CD4-positive, alpha-beta memory T cell (primary cell): ENCODE data around the gene EHD4. TPM values are rescaled to one million over a fixed set of nuclear protein-coding genes. Genes with fewer than 3 reads are reported as not detected.

Experiments
- CTCF ChIA-PET: fragments of 350-600 bp; sonication (Branson Sonifier 250); formaldehyde crosslinking; loops from one replicate; lab custom pipeline; 2021; ENCODE audit warnings: inconsistent platforms; ENCODE audit not compliant: partially characterized antibody; lab: Charles Lee
- POLR2A ChIA-PET: fragments of 350-600 bp; sonication (Branson Sonifier 250); formaldehyde crosslinking; loops from one replicate; lab custom pipeline; 2021; ENCODE audit not compliant: partially characterized antibody; lab: Charles Lee
- DNase-seq, 5 donors: peaks; one replicate each; pipeline versions ENCODE4 v3.0.0 to v3.0.0-alpha.2; 2020 to 2022; ENCODE audit warnings: mixed read lengths in 1 of 5
- H3K27ac ChIP-seq: one replicate; pipeline ENCODE4 v1.7.0; 2013; ENCODE audit warnings: low read depth, low read length
- H3K27me3 ChIP-seq: 2 replicates; pipeline ENCODE4 v1.7.0; 2013; ENCODE audit warnings: mild to moderate bottlenecking, low read length, moderate library complexity; ENCODE audit not compliant: insufficient read depth
- H3K36me3 ChIP-seq: 2 replicates; pipeline ENCODE4 v1.7.0; 2013; ENCODE audit warnings: mild to moderate bottlenecking, low read length, moderate library complexity; ENCODE audit not compliant: insufficient read depth
- H3K4me1 ChIP-seq: 2 replicates; pipeline ENCODE4 v1.7.0; 2013; ENCODE audit warnings: mild to moderate bottlenecking, low read length, moderate library complexity; ENCODE audit not compliant: insufficient read depth
- H3K4me3 ChIP-seq, 2 donors: one replicate each; pipeline ENCODE4 v1.7.0; 2013; ENCODE audit warnings: low read length in 2 of 2, mild to moderate bottlenecking in 1 of 2
- H3K9me3 ChIP-seq, 2 donors: one replicate each; pipeline ENCODE4 v1.7.0; 2013; ENCODE audit warnings: low read length in 2 of 2, control low read depth in 1 of 2; ENCODE audit not compliant: control insufficient read depth in 1 of 2
- H3K27ac Mint-ChIP-seq, 7 donors: one replicate each; pipeline ENCODE4 v1.8.0; 2020 to 2021; ENCODE audit warnings: mixed read lengths in 7 of 7, mild to moderate bottlenecking in 6 of 7, inconsistent platforms in 3 of 7, moderate library complexity in 3 of 7
- H3K27me3 Mint-ChIP-seq, 2 donors: one replicate each; pipeline ENCODE4 v1.8.0; 2020 to 2021; ENCODE audit warnings: mixed read lengths in 2 of 2
- H3K36me3 Mint-ChIP-seq, 2 donors: one replicate each; pipeline ENCODE4 v1.8.0; 2020 to 2021; ENCODE audit warnings: mixed read lengths in 2 of 2, inconsistent platforms in 1 of 2, mild to moderate bottlenecking in 1 of 2
- H3K4me1 Mint-ChIP-seq, 4 donors: one replicate each; pipeline ENCODE4 v1.8.0; 2020 to 2021; ENCODE audit warnings: mixed read lengths in 4 of 4, mild to moderate bottlenecking in 1 of 4
- H3K4me3 Mint-ChIP-seq, 8 donors: one replicate each; pipeline ENCODE4 v1.8.0; 2020 to 2021; ENCODE audit warnings: mixed read lengths in 8 of 8, mild to moderate bottlenecking in 7 of 8, moderate library complexity in 6 of 8, inconsistent platforms in 3 of 8
- H3K9me3 Mint-ChIP-seq, 8 donors: one replicate each; pipeline ENCODE4 v1.8.0; 2020 to 2021; ENCODE audit warnings: mixed read lengths in 8 of 8, mild to moderate bottlenecking in 5 of 8, inconsistent platforms in 3 of 8, moderate library complexity in 1 of 8
- intact Hi-C: fragments of 100-400 bp; cut with micrococcal nuclease; formaldehyde crosslinking; loops from one replicate; pipeline ENCODE4 v1.15.1; 2023
- polyA plus RNA-seq, 2 donors: library from polyadenylated mRNA; unstranded; fragments of 300-500 nt; fragmentation: Illumina TruSeq; gene quantifications; one replicate each; pipeline ENCODE4 v1.2.3, GENCODE V29; 2021
- total RNA-seq, 2 experiments: library from RNA; stranded (reverse); gene quantifications; one replicate each; pipeline ENCODE4 v1.2.3, GENCODE V29; 2021

Gene EHD4
- total and polyA plus RNA-seq, 4 experiments from 2014 or later, result 13.9 to 16.4 (median 15.4) TPM

DNA sequence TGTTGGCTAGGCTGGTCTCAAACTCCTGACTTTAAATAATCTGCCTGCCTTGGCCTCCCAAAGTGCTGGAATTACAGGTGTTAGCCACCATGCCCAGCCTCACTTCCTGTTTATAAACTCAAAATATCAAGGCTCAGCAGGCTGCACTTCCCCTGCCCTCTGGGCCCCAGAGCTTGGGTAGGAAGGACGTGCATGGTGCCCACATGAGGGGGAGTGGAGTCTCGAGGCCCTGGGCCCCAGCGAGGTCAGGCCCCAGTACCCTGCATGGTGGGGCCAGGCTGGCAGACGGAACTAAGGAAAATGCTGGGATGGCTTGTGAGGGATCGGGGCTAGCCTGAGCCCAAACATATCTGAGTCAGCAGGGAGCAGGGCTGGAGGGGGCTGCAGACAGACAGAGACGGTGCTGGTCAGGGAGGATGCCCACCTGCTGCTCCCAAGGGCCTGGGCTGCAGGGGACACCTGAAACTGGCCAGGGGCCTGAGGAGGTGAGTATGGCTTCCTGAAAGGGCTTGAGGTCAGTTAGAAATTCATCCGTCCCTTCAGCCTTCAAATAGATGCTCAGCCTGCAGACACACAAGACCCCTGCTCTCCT lies 83.6 kb downstream of the EHD4 start:
- H3K27ac Mint-ChIP-seq, result peak overlapping the region in 5 of 7 donors; percentile 57 to 91 (median 80)
- no peak overlapping the region for H3K4me3 ChIP-seq
- no peak overlapping the region for H3K27ac ChIP-seq
- POLR2A ChIA-PET, result no interaction called here
- H3K9me3 ChIP-seq, result no peaks in the 10 kb centered on the region
- H3K36me3 ChIP-seq, result no peaks in the 10 kb centered on the region
- H3K36me3 Mint-ChIP-seq, result no peaks in the 10 kb centered on the region
- intact Hi-C loops, result no loop called here
- peak overlapping the region in 1 of 8 donors; percentile 38 for H3K4me3 Mint-ChIP-seq
- DNase-seq, result no peak
- peaks cover 35% of the 10 kb centered on the region for H3K4me1 ChIP-seq
- peaks cover 0 to 1% (median 0%) of the 10 kb centered on the region in 8 donors for H3K9me3 Mint-ChIP-seq
- H3K27me3 ChIP-seq, result no peaks in the 10 kb centered on the region
- H3K27me3 Mint-ChIP-seq, result no peaks in the 10 kb centered on the region
- CTCF ChIA-PET, result no interaction called here
- peaks cover 16 to 54% (median 32%) of the 10 kb centered on the region in 4 donors for H3K4me1 Mint-ChIP-seq

DNA sequence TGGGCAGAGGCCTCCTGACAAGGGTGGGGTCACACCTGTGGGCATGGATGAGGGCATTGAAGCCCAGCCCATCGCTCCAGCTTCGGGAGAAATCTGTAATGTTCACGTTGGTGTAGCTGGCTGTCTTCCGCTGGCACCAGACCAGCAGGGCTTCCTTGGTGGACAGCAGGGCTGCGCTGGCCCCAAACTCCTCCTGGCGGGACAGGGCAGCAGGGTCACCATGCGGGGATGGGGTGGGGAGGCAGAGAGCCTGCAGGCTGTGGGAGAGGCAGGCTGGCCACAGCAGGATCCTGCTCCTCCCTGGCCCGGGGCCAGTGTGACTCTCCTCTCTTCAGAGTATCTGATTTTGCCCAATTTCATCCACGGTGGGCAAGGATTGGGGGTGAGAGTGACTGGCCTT lies 84.5 kb downstream of the EHD4 start:
- H3K27me3 ChIP-seq, result no peaks in the 10 kb centered on the region
- Mint-ChIP-seq H3K4me1 (peaks cover 13 to 45% (median 28%) of the 10 kb centered on the region in 4 donors), H3K9me3 (peaks cover 0 to 1% (median 0%) of the 10 kb centered on the region in 8 donors), H3K36me3 (no peaks in the 10 kb centered on the region), H3K27me3 (no peaks in the 10 kb centered on the region), H3K4me3 (no peak overlapping the region), H3K27ac (peak overlapping the region in 1 of 7 donors; percentile 55)
- CTCF ChIA-PET, result interaction anchor here (2.0 kb wide), 1 partner anchor 17 kb away, joined by 6 read pairs; no protein-coding TSS in a partner anchor
- peaks cover 26% of the 10 kb centered on the region for H3K4me1 ChIP-seq
- DNase-seq, result no peak
- POLR2A ChIA-PET, result interaction anchor here (0.8 kb wide), 1 partner anchor 36 kb away, joined by 3 read pairs; no protein-coding TSS in a partner anchor
- H3K9me3 ChIP-seq, result no peaks in the 10 kb centered on the region
- intact Hi-C loops, result no loop called here
- H3K27ac ChIP-seq, result no peak overlapping the region
- H3K36me3 ChIP-seq, result no peaks in the 10 kb centered on the region
- no peak overlapping the region for H3K4me3 ChIP-seq

DNA sequence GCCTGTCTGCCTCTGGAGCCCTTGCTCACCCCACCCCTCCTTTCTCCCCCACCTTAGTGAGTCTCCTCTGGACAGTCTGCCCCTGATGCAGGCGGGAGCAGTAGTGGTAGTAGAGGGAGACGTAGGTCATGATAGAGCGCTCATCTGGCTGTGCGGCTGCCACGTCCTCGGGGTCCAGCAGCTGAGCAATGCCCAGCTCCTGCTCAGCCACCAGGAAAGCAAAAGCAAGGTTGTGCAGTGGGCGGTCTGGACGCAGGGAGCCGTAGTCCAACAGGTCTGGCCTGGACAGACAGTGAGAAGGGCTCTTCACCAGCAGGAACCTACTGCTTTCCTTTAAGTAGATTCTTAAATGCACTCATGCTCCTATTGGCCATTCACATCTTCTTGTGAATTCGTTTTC lies 85.2 kb downstream of the EHD4 start:
- peaks cover 19% of the 10 kb centered on the region for H3K4me1 ChIP-seq
- no peak overlapping the region for H3K27ac ChIP-seq
- H3K36me3 Mint-ChIP-seq, result no peaks in the 10 kb centered on the region
- no peak for DNase-seq
- H3K27ac Mint-ChIP-seq, result peak overlapping the region in 3 of 7 donors; percentile 35 to 68 (median 57)
- ChIA-PET POLR2A (interaction anchor here (0.8 to 2.2 kb wide), 2 partner anchors 8 to 35 kb away, joined by 3 to 10 read pairs; no protein-coding TSS in a partner anchor), CTCF (interaction anchor here (2.0 kb wide), 1 partner anchor 18 kb away, joined by 6 read pairs; no protein-coding TSS in a partner anchor)
- no peaks in the 10 kb centered on the region for H3K36me3 ChIP-seq
- intact Hi-C loops, result no loop called here
- peak overlapping the region in 1 of 8 donors; percentile 54 for H3K4me3 Mint-ChIP-seq
- no peaks in the 10 kb centered on the region for H3K27me3 ChIP-seq
- H3K9me3 ChIP-seq, result no peaks in the 10 kb centered on the region
- no peak overlapping the region for H3K4me3 ChIP-seq
- no peaks in the 10 kb centered on the region for H3K9me3 Mint-ChIP-seq
- H3K4me1 Mint-ChIP-seq, result peaks cover 10 to 38% (median 25%) of the 10 kb centered on the region in 4 donors
- no peaks in the 10 kb centered on the region for H3K27me3 Mint-ChIP-seq

DNA sequence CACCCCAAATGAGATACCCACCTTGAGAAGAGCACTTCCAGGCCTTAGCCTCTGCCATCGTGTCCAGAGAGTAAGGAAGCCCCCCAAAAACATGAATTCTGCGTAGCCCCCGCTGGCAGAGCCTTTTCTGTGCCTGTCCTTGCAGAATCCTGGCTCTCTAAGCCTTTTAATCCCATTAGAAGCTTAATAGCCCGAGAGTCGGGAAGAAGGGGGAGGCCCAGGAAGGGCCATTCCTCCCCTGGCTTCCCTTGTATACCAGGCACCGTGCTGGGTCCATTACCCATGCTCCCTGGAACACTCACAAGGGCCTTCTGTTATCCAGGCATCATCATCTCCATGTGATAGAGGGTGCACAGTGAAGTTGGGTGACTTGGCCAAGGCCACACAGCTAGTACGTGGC lies 85.6 kb downstream of the EHD4 start:
- Histone ChIP-seq H3K4me1 (peaks cover 14% of the 10 kb centered on the region), H3K9me3 (no peaks in the 10 kb centered on the region), H3K36me3 (no peaks in the 10 kb centered on the region), H3K27ac (no peak overlapping the region), H3K4me3 (no peak overlapping the region), H3K27me3 (no peaks in the 10 kb centered on the region)
- no peak overlapping the region for H3K4me3 Mint-ChIP-seq
- no peak overlapping the region for H3K27ac Mint-ChIP-seq
- no peaks in the 10 kb centered on the region for H3K9me3 Mint-ChIP-seq
- H3K4me1 Mint-ChIP-seq, result peaks cover 10 to 34% (median 25%) of the 10 kb centered on the region in 4 donors
- intact Hi-C loops, result no loop called here
- no peaks in the 10 kb centered on the region for H3K27me3 Mint-ChIP-seq
- CTCF ChIA-PET, result interaction anchor here (0.9 to 2.0 kb wide), 3 partner anchors 8 to 114 kb away, joined by 3 to 6 read pairs (median 3); no protein-coding TSS in a partner anchor
- no peak for DNase-seq
- no peaks in the 10 kb centered on the region for H3K36me3 Mint-ChIP-seq
- POLR2A ChIA-PET, result interaction anchor here (0.6 to 2.2 kb wide), 3 partner anchors 9 to 112 kb away, joined by 3 to 10 read pairs (median 4); partner anchors contain the start of gene MAPKBP1

DNA sequence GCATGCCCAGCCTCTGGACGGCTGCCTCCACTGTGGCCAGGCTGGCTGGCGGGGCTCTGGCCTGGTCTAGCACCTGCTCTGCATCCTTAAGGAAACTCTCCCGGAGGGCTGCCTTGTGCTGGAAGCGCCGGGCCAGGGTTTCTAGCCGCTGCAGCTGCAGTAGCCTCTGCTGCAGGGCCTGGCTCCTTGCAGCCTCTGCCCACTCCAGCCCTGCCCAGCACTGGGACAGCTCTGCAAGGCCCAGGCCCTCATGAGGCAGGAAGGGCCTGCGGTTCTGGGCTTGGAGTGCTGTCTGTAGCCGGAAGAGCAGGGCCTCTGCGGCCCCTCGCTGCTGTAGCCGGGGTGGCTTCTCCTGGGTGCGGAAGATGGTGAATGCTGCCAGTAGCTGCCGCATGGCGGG lies 86.5 kb downstream of the EHD4 start:
- H3K4me1 ChIP-seq, result peaks cover 18% of the 10 kb centered on the region
- ChIA-PET CTCF (interaction anchor here (0.9 to 1.1 kb wide), 3 partner anchors 9 to 113 kb away, joined by 3 read pairs; no protein-coding TSS in a partner anchor), POLR2A (interaction anchor here (0.6 to 2.2 kb wide), 3 partner anchors 10 to 111 kb away, joined by 3 to 10 read pairs (median 4); partner anchors contain the start of gene MAPKBP1)
- no peak for DNase-seq
- no peak overlapping the region for H3K27ac ChIP-seq
- intact Hi-C loops, result no loop called here
- no peak overlapping the region for H3K4me3 ChIP-seq
- H3K9me3 Mint-ChIP-seq, result no peaks in the 10 kb centered on the region
- H3K4me1 Mint-ChIP-seq, result peaks cover 10 to 41% (median 26%) of the 10 kb centered on the region in 4 donors
- H3K36me3 Mint-ChIP-seq, result no peaks in the 10 kb centered on the region
- H3K27me3 Mint-ChIP-seq, result peaks cover 0 to 5% of the 10 kb centered on the region in 2 donors
- H3K9me3 ChIP-seq, result no peaks in the 10 kb centered on the region
- no peaks in the 10 kb centered on the region for H3K36me3 ChIP-seq
- no peaks in the 10 kb centered on the region for H3K27me3 ChIP-seq
- no peak overlapping the region for H3K4me3 Mint-ChIP-seq
- no peak overlapping the region for H3K27ac Mint-ChIP-seq

DNA sequence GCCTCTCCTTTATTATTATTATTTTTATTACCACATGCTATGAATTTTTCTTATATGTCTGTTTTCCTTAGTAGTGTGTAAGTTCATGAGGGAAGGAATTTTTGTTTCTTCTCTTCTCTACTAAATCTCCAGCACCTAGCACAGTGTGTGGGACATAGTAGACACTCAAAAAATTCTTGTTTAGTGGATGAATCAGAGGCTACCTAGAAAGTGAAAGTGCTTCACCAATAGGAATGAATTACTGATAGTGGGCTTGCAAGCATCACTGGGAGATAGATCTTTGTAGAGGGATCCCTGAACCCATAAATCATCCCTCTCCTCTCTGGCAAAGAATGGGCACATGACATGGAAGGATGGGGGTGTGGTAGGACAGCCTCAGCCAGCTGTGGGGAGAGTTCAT lies 87.0 kb downstream of the EHD4 start:
- H3K27ac ChIP-seq, result no peak overlapping the region
- ChIA-PET POLR2A (interaction anchor here (2.2 kb wide), 1 partner anchor 10 kb away, joined by 10 read pairs; no protein-coding TSS in a partner anchor), CTCF (interaction anchor here (1.1 kb wide), 1 partner anchor 19 kb away, joined by 3 read pairs; no protein-coding TSS in a partner anchor)
- H3K9me3 ChIP-seq, result no peaks in the 10 kb centered on the region
- no peaks in the 10 kb centered on the region for H3K36me3 ChIP-seq
- H3K4me3 ChIP-seq, result no peak overlapping the region
- peaks cover 18% of the 10 kb centered on the region for H3K4me1 ChIP-seq
- DNase-seq, result no peak
- H3K27ac Mint-ChIP-seq, result peak overlapping the region in 1 of 7 donors; percentile 36
- no peaks in the 10 kb centered on the region for H3K9me3 Mint-ChIP-seq
- H3K4me1 Mint-ChIP-seq, result peaks cover 10 to 41% (median 24%) of the 10 kb centered on the region in 4 donors
- peaks cover 0 to 9% of the 10 kb centered on the region in 2 donors for H3K27me3 Mint-ChIP-seq
- H3K36me3 Mint-ChIP-seq, result no peaks in the 10 kb centered on the region
- H3K27me3 ChIP-seq, result no peaks in the 10 kb centered on the region
- no peak overlapping the region for H3K4me3 Mint-ChIP-seq
- intact Hi-C loops, result no loop called here

DNA sequence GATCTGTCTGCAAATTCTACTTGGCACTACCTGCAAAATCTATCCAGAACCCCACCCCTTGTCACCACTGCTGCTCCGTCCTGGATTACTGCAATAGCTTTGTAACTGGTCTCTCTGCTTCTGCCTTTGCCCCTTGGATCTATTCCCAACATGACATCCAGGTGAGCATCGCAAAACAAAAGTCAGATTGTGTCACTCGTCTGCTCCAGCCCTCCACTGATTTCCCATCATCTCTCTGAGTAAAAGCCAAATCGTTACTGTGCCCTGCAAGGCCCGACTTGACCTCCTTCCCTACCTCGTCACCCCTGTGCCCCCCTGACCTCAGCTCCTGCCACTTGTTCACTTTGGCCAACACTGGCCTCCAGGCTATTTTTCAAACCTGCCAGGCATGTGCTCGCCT lies 87.9 kb downstream of the EHD4 start:
- CTCF ChIA-PET, result interaction anchor here (1.1 kb wide), 1 partner anchor 20 kb away, joined by 3 read pairs; no protein-coding TSS in a partner anchor
- Mint-ChIP-seq H3K9me3 (no peaks in the 10 kb centered on the region), H3K4me3 (peak overlapping the region in 1 of 8 donors; percentile 48)

More for the DNA sequence above, 87.9 kb downstream of the EHD4 start:
- no peak for DNase-seq
- Mint-ChIP-seq H3K27ac (peak overlapping the region in 2 of 7 donors; percentile 58 to 59), H3K4me1 (peaks cover 10 to 34% (median 22%) of the 10 kb centered on the region in 4 donors), H3K36me3 (no peaks in the 10 kb centered on the region), H3K27me3 (peaks cover 0 to 10% of the 10 kb centered on the region in 2 donors)
- intact Hi-C loops, result no loop called here
- no peaks in the 10 kb centered on the region for H3K27me3 ChIP-seq
- peaks cover 18% of the 10 kb centered on the region for H3K4me1 ChIP-seq
- H3K4me3 ChIP-seq, result no peak overlapping the region
- H3K36me3 ChIP-seq, result no peaks in the 10 kb centered on the region
- no peak overlapping the region for H3K27ac ChIP-seq
- no peaks in the 10 kb centered on the region for H3K9me3 ChIP-seq
- POLR2A ChIA-PET, result no interaction called here
